ENCODE data around the gene KLF1. TPM values are rescaled to one million over a fixed set of nuclear protein-coding genes. Genes with fewer than 3 reads are reported as not detected.
"Not testable (repeated sequence)": the region's sequence is repeated elsewhere in the genome, so short reads cannot be mapped to it uniquely, and the experiment has no call there.

KLF1 gene
- polyA plus RNA-seq (ENCODE audit: insufficient read length in 3 of 3), result under 1 TPM; 0.27 to 0.59 (median 0.32) TPM
- long read RNA-seq, donor 1, result 0 reads
- long read RNA-seq, donor 2, partial matches to known transcripts, result 0 of 1 reads
- long read RNA-seq, donor 2, other reads (novel, unspliced or antisense), result 0 of 1 reads
- long read RNA-seq, donor 3, result 0 reads
- long read RNA-seq, donor 4, result 0 reads
- long read RNA-seq, donor 5, result 0 reads
- long read RNA-seq, donor 6, result 0 reads
- long read RNA-seq, donor 7, result 0 reads
- long read RNA-seq, donor 8, result 0 reads
- long read RNA-seq, donor 9, result 0 reads
- long read RNA-seq, donor 10, result 0 reads
- long read RNA-seq, donor 11, partial matches to known transcripts, result 0 of 1 reads
- long read RNA-seq, donor 11, other reads (novel, unspliced or antisense), result 0 of 1 reads
- long read RNA-seq, donor 12, result 0 reads
- long read RNA-seq, donor 13, result 0 reads
- long read RNA-seq, donor 14, result 0 reads
- long read RNA-seq, donor 15, partial matches to known transcripts, result 0 of 1 reads
- long read RNA-seq, donor 15, other reads (novel, unspliced or antisense), result 0 of 1 reads
- long read RNA-seq, donor 16, partial matches to known transcripts, result 76 of 94 reads
- long read RNA-seq, donor 16, other reads (novel, unspliced or antisense), result 18 of 94 reads

DNA sequence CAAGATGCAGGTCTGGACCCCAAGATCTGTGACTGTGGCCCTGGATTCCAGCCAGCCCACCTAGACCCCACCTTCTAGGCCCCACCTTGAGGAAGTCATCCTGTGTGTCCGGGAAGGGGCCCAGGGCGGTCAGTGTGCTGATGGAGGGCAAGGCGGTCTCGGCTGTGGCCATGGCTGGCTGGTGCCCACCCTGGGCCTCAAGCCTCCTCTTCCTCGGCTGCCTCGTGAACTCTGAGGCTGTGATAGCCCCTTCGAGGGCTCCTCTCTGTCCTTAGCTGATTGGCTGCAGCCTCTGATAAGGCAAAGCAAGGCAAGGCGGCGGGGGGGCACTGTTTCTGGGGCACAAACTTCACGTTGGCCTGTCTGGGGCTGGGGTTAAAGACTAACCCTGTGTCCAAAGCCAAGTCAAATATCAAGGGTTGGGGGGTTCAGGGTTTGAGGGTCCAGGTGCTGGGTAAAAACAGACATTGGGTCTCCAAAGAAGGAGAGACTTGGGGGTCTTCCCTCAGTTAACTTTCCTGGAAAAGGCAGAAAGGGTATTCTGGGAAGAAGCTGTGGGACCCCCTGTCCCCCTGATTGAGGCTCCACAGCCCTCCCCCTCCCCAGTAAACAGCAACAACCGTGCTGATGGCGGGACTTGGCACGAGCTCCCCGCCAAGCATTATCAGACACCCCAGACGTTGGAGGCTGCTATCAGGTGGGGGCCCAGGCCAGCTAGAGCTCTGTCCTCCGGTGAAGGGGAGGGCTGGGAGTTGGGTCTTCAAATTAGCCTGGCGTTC lies at the start of gene KLF1:
TSS of gene KLF1 (minus strand) at position 233 of the 779 bp plus-strand sequence. CDS start at position 172, 61 bp downstream.
- DNase-seq (ENCODE audit: extremely low read depth in 1 of 11, low read depth in 9 of 11, low spot score in 4 of 11), result no peak

DNA sequence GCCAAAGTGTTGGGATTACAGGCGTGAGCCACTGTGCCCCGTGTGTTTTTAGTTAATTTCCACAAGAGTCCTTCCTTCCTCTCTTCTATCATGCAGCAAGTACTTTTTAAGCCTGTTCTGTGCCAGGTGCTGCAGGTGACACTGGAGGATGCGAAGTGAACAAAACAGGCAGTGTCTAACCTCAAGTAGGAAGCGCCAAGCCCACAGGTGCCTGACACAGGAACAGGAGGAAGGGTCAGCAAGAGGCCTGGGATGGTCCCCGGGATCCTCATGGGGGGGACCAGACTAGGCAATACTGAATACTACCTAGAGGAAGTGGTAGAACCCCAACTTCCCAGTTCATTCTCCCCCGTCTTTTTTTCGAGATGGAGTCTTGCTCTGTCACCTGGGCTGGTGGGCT lies 49.6 kb upstream of the KLF1 start:
- DNase-seq (ENCODE audit: extremely low read depth in 1 of 11, low read depth in 9 of 11, low spot score in 4 of 11), result no peak

- no peak for DNase-seq (ENCODE audit: extremely low read depth in 1 of 11, low read depth in 9 of 11, low spot score in 4 of 11)
These were observed 48.1 kb upstream of the KLF1 start for GRCh38 chr19:12935071-12935470.

GRCh38 chr19:12933287-12934072 lies 46.5 kb upstream of the KLF1 start, which contains the start of gene FARSA:
Gene FARSA, minus strand, starts transcription at chr19:12933711. Its CDS starts 15 bp downstream, at chr19:12933696.
- peak in 10 of 11 donors; percentile 77 to 91 (median 86) for DNase-seq (ENCODE audit: extremely low read depth in 1 of 11, low read depth in 9 of 11, low spot score in 4 of 11)

- DNase-seq (ENCODE audit: extremely low read depth in 1 of 11, low read depth in 9 of 11, low spot score in 4 of 11), result no peak
These were observed 45.6 kb upstream of the KLF1 start for GRCh38 chr19:12932392-12933286.

GRCh38 chr19:12930002-12930645 lies 43.1 kb upstream of the KLF1 start:
- no peak for DNase-seq (ENCODE audit: extremely low read depth in 1 of 11, low read depth in 9 of 11, low spot score in 4 of 11)

GRCh38 chr19:12924621-12925310 lies 37.8 kb upstream of the KLF1 start:
- no peak for DNase-seq (ENCODE audit: extremely low read depth in 1 of 11, low read depth in 9 of 11, low spot score in 4 of 11)

DNA sequence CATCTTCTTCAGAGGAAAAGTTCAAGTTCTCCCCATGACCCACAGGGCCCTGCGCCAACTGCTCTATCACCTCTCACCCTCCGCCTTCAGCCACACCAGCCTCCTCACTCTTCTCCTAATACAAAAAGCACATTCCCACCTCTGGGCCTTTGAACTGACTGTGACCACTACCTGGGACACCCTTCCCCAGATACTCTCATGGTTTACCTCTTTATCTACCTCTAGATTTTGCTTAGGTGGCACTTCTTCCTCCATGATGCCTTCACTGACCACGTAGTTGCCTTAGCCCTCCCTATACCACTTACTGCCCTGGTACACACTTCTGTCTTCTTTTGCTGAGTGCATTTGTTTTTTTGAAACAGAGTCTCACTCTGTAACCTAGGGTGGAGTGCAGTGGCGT lies 36.0 kb upstream of the KLF1 start:
- no peak for DNase-seq (ENCODE audit: extremely low read depth in 1 of 11, low read depth in 9 of 11, low spot score in 4 of 11)

DNA sequence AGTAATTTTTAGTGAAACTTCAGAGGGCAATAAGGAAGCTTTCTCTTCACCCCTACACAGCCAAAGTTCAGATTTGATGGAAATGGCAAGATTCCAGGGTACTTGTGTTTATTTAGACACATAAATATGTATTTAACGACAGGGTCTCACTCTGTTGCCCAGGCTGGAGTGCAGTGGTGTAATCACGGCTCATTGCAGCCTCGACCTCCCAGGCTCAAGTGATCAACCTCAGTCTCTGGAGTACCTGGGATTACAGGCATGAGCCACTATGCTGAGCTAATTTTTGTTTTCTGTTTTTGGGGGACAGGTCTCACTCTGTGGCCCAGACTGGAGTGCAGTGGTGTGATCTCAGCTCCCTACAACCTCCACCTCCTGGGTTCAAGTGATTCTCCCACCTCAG lies 34.0 kb upstream of the KLF1 start:
- no peak for DNase-seq (ENCODE audit: extremely low read depth in 1 of 11, low read depth in 9 of 11, low spot score in 4 of 11)

- DNase-seq (ENCODE audit: extremely low read depth in 1 of 11, low read depth in 9 of 11, low spot score in 4 of 11), result no peak
These were observed 31.3 kb upstream of the KLF1 start for GRCh38 chr19:12918253-12918652.

GRCh38 chr19:12915860-12916259 lies 28.9 kb upstream of the KLF1 start:
- DNase-seq (ENCODE audit: extremely low read depth in 1 of 11, low read depth in 9 of 11, low spot score in 4 of 11), result not testable (repeated sequence)

DNA sequence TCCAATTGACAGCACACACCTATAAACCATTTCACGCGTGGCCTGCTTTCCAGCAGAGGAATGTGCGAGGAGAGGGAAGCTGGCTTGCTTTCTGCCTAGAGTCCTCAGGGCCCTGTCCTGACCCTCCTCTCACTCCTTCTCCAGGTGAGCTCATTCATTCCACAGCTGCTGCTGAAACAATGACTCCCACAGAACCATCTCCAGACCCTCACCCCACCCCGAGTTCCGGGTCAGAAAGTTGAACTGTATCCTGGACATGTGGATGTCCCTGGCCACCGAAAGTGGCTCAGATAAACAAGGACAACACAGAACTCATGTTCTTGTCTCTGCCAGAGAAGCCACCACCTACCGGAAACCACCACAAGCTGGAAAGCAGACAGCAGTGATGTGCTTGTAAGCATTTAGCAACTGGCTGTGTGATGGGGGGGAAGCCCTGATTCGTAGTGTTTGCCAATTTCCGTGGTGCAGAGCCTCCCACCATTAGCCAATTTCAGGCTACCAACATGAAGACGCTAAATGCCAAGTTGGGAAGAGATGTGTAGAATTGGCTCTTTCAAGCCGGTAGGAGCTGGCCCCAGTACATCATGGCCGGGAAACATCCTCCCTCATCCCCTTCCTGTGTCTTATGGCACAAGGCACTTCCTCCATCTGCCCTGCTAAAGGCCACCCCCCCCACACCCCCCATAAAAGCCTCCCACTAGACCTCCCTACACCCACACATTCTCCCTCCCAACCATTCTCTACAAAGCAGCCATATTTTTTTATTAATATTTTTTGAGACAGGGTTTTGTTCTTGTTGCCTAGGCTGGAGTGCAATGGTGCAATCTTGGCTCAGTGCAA lies 27.1 kb upstream of the KLF1 start:
- DNase-seq (ENCODE audit: extremely low read depth in 1 of 11, low read depth in 9 of 11, low spot score in 4 of 11), result no peak

DNA sequence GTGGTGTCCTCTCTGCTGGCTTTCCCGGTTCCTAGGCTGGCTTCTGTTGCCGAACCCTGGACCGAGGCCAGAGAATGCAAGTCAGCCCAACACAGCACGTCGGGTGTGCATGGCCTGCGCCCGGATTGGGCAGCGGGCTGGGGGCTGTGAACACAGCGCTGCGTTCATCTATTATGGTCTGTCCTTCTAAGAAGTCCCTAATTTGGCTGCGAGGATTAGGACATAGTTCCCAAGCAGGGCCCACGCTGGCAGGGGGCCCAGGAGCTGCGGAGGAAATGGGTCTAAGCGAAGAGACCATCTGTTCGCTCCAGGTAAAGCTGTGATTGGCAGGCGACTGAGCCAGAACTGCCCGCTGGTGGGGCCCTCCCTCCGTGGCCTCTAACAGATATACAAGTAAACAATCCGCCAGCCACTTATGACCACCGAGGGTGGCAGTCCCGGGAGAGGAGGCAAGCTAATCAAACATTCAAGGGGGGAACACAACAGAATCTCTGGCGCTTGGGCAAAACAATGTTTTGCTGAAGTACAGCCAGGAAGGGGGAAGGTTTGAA lies 26.1 kb upstream of the KLF1 start:
- DNase-seq (ENCODE audit: extremely low read depth in 1 of 11, low read depth in 9 of 11, low spot score in 4 of 11), result peak in 4 of 11 donors; percentile 45 to 55 (median 50)

GRCh38 chr19:12912571-12912970 lies 25.6 kb upstream of the KLF1 start:
- no peak for DNase-seq (ENCODE audit: extremely low read depth in 1 of 11, low read depth in 9 of 11, low spot score in 4 of 11)

- no peak for DNase-seq (ENCODE audit: extremely low read depth in 1 of 11, low read depth in 9 of 11, low spot score in 4 of 11)
These were observed 20.2 kb upstream of the KLF1 start for GRCh38 chr19:12907166-12907565.
